AG09309 (cell line): ENCODE results near the gene SELENOP.

Source experiments
- DNase-seq: peaks from one replicate; pipeline ENCODE4 v3.0.0-alpha.2; 2010; ENCODE audit warnings: low read depth
- H3K4me3 ChIP-seq: 2 replicates; pipeline ENCODE4 v1.5.1; 2011; ENCODE audit warnings: mild to moderate bottlenecking, low read depth, low read length, moderate library complexity; ENCODE audit not compliant: control insufficient read depth
- TF ChIP-seq, protein P1 (sequence below): IDR thresholded peaks from 2 replicates; pipeline ENCODE4 v1.5.1; 2011; ENCODE audit warnings: mild to moderate bottlenecking, low read depth, low read length, inconsistent platforms; ENCODE audit not compliant: insufficient read depth, control insufficient read depth; ENCODE audit errors: missing control alignments

The SELENOP gene

DNA sequence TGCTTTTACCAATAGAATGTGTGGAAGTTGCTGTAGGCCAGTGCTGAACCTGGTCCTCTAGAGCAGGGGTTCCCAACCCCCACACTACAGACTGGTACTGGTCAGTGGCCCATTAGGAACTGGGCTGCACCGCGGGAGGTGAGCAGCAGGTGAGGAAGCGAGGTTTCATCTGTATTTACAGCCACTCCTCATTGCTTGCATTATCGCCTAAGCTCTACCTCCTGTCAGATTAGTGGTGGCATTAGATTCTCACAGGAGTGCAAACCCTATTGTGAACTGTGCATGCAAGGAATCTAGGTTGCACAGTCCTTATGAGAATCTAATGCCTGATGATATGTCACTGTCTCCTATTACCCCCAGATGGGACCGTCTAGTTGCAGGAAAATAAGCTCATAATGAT lies 61.2 kb downstream of the SELENOP start:
- TF ChIP-seq, protein P1, sequence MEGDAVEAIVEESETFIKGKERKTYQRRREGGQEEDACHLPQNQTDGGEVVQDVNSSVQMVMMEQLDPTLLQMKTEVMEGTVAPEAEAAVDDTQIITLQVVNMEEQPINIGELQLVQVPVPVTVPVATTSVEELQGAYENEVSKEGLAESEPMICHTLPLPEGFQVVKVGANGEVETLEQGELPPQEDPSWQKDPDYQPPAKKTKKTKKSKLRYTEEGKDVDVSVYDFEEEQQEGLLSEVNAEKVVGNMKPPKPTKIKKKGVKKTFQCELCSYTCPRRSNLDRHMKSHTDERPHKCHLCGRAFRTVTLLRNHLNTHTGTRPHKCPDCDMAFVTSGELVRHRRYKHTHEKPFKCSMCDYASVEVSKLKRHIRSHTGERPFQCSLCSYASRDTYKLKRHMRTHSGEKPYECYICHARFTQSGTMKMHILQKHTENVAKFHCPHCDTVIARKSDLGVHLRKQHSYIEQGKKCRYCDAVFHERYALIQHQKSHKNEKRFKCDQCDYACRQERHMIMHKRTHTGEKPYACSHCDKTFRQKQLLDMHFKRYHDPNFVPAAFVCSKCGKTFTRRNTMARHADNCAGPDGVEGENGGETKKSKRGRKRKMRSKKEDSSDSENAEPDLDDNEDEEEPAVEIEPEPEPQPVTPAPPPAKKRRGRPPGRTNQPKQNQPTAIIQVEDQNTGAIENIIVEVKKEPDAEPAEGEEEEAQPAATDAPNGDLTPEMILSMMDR: no peak
- DNase-seq: no peak
- H3K4me3 ChIP-seq: no peak overlapping the region
